GM23338 (cell line): ENCODE measurements around the gene SUCNR1. TPM values are rescaled to one million over a fixed set of nuclear protein-coding genes. Genes with fewer than 3 reads are reported as not detected.

Experiments used
- ATAC-seq: fragments of 200-7000 bp; cut with Tn5 transposase; 3 replicates; pipeline ENCODE4 v1.9.1; 2020
- DNase-seq: peaks from one replicate; pipeline ENCODE4 v3.0.0-alpha.2; 2015; ENCODE audit warnings: low spot score
- H2AFZ ChIP-seq: fragments of 200-600 bp; sonication (generic); 2 replicates; pipeline ENCODE4 v1.8.0; 2016; ENCODE audit warnings: antibody characterized with exemption, mild to moderate bottlenecking, moderate library complexity
- H3F3A ChIP-seq: fragments of 200-600 bp; sonication (generic); replicated peaks from 2 replicates; pipeline ENCODE4 v1.8.0; 2017; ENCODE audit warnings: antibody characterized with exemption, mixed run types, low read depth
- H3K27ac ChIP-seq: fragments of 200-600 bp; sonication (generic); 2 replicates; pipeline ENCODE4 v1.6.1; 2016; ENCODE audit warnings: low read depth
- H3K27me3 ChIP-seq: fragments of 200-600 bp; sonication (generic); 2 replicates; pipeline ENCODE4 v1.8.0; 2016; ENCODE audit warnings: mild to moderate bottlenecking, mixed run types, moderate library complexity; ENCODE audit not compliant: insufficient read depth
- H3K36me3 ChIP-seq: fragments of 200-600 bp; sonication (generic); 2 replicates; pipeline ENCODE4 v1.8.0; 2016; ENCODE audit warnings: mild to moderate bottlenecking; ENCODE audit not compliant: insufficient read depth
- H3K4me1 ChIP-seq: fragments of 200-600 bp; sonication (generic); 2 replicates; pipeline ENCODE4 v1.8.0; 2016; ENCODE audit warnings: mild to moderate bottlenecking, moderate library complexity; ENCODE audit not compliant: insufficient read depth
- H3K4me2 ChIP-seq: fragments of 200-600 bp; sonication (generic); 2 replicates; pipeline ENCODE4 v1.7.1; 2017; ENCODE audit warnings: mixed run types
- H3K4me3 ChIP-seq: fragments of 200-600 bp; sonication (generic); 2 replicates; pipeline ENCODE4 v1.6.1; 2016; ENCODE audit warnings: mixed run types
- H3K79me2 ChIP-seq: fragments of 200-600 bp; sonication (generic); replicated peaks from 2 replicates; pipeline ENCODE4 v1.8.0; 2017; ENCODE audit warnings: mild to moderate bottlenecking; ENCODE audit not compliant: insufficient read depth
- H3K9me2 ChIP-seq: fragments of 200-600 bp; sonication (generic); 2 replicates; pipeline ENCODE4 v1.8.0; 2017; ENCODE audit not compliant: insufficient read depth
- H4K20me1 ChIP-seq: fragments of 200-600 bp; sonication (generic); replicated peaks from 2 replicates; pipeline ENCODE4 v1.8.0; 2017; ENCODE audit warnings: mild to moderate bottlenecking; ENCODE audit not compliant: insufficient read depth
- H3K27ac Mint-ChIP-seq: 2 replicates; pipeline ENCODE4 v1.8.0; 2020; ENCODE audit warnings: inconsistent platforms, mild to moderate bottlenecking, moderate library complexity, mixed read lengths
- H3K27me3 Mint-ChIP-seq: 3 replicates; pipeline ENCODE4 v1.8.0; 2022; ENCODE audit warnings: low read depth, mild to moderate bottlenecking, moderate library complexity, mixed read lengths, inconsistent platforms; ENCODE audit not compliant: insufficient read depth, poor library complexity
- H3K36me3 Mint-ChIP-seq: 3 replicates; pipeline ENCODE4 v1.8.0; 2021; ENCODE audit warnings: low read depth, mild to moderate bottlenecking, inconsistent platforms, moderate library complexity, mixed read lengths
- H3K4me1 Mint-ChIP-seq: 3 replicates; pipeline ENCODE4 v1.8.0; 2020; ENCODE audit warnings: mild to moderate bottlenecking, inconsistent platforms, mixed read lengths
- H3K4me3 Mint-ChIP-seq: 3 replicates; pipeline ENCODE4 v1.8.0; 2021; ENCODE audit warnings: moderate library complexity, mild to moderate bottlenecking, inconsistent platforms, mixed read lengths
- H3K9me3 Mint-ChIP-seq: 3 replicates; pipeline ENCODE4 v1.8.0; 2020; ENCODE audit warnings: moderate library complexity, mild to moderate bottlenecking, inconsistent platforms, mixed read lengths
- CREB1 ChIP-seq: fragments of 250-450 bp; sonication (Bioruptor Pico); IDR thresholded peaks from 2 replicates; pipeline ENCODE4 v1.5.0; 2020; ENCODE audit warnings: low read depth, mild to moderate bottlenecking, moderate library complexity
- EZH2 ChIP-seq: fragments of 200-600 bp; sonication (generic); IDR thresholded peaks from one replicate; pipeline ENCODE4 v1.8.0; 2017; ENCODE audit warnings: antibody characterized with exemption, mild to moderate bottlenecking, low read depth; ENCODE audit not compliant: unreplicated experiment
- EZH2phosphoT487 ChIP-seq: fragments of 200-600 bp; sonication (generic); IDR thresholded peaks from one replicate; pipeline ENCODE4 v1.8.1; 2018; ENCODE audit warnings: antibody characterized with exemption; ENCODE audit not compliant: unreplicated experiment
- JUNB ChIP-seq: IDR thresholded peaks from one replicate; pipeline ENCODE4 v1.6.1; 2016; ENCODE audit warnings: antibody characterized with exemption; ENCODE audit not compliant: unreplicated experiment
- NANOG ChIP-seq: IDR thresholded peaks from 2 replicates; pipeline ENCODE4 v1.6.1; 2016; ENCODE audit warnings: antibody characterized with exemption, borderline replicate concordance
- POLR2AphosphoS5 ChIP-seq: IDR thresholded peaks from 2 replicates; pipeline ENCODE4 v1.6.1; 2016; ENCODE audit warnings: antibody characterized with exemption, low read depth
- ZNF114 ChIP-seq: fragments of 250-450 bp; sonication (Bioruptor Pico); IDR thresholded peaks from 2 replicates; pipeline ENCODE4 v1.5.0; 2020; ENCODE audit warnings: mild to moderate bottlenecking, moderate library complexity
- ZNF331 ChIP-seq: fragments of 250-450 bp; sonication (Bioruptor Pico); IDR thresholded peaks from 2 replicates; pipeline ENCODE4 v1.5.0; 2020; ENCODE audit warnings: low read depth, mild to moderate bottlenecking, moderate library complexity
- polyA plus RNA-seq: library from polyadenylated mRNA; unstranded; fragments of >200 nt; fragmentation: Nextera tagmentation; extraction: Ambion mirVana; gene quantifications from 2 replicates; pipeline ENCODE4 v1.2.1, GENCODE V29; 2016
- total RNA-seq: library from RNA; depleted of rRNA; stranded (reverse); fragments of >200 nt; shearing (Covaris generic); gene quantifications from 2 replicates; pipeline ENCODE4 v1.2.3, GENCODE V29; 2014
- TF ChIP-seq, protein P1 (sequence below), 2 experiments: fragments of 200-600 bp in 1 of 2; sonication (generic) in 1 of 2; conservative IDR thresholded peaks; 2 replicates each; pipeline versions ENCODE4 v1.5.1 to v1.6.1; 2016 to 2017; ENCODE audit warnings: antibody characterized with exemption in 2 of 2, low read depth in 2 of 2, mild to moderate bottlenecking in 2 of 2, moderate library complexity in 1 of 2
- TF ChIP-seq, protein P2 (sequence below): IDR thresholded peaks from 2 replicates; pipeline ENCODE4 v1.6.1; 2016; ENCODE audit warnings: antibody characterized with exemption
- TF ChIP-seq, protein P3 (sequence below): fragments of 250-450 bp; sonication (Bioruptor Pico); IDR thresholded peaks from 2 replicates; pipeline ENCODE4 v1.5.0; 2020; ENCODE audit warnings: mild to moderate bottlenecking, moderate library complexity

Gene SUCNR1
- total and polyA plus RNA-seq, 2 experiments from 2014 or later, result not detected

GRCh38 chr3:151891721-151892120 lies 18.3 kb downstream of the SUCNR1 start:
- Mint-ChIP-seq H3K27me3 (no peaks in the 10 kb centered on the region), H3K9me3 (no peaks in the 10 kb centered on the region), H3K4me1 (peaks cover 13% of the 10 kb centered on the region), H3K36me3 (no peaks in the 10 kb centered on the region), H3K4me3 (no peak overlapping the region), H3K27ac (no peak overlapping the region)
- no peak for ATAC-seq
- no peak for DNase-seq
- H2AFZ ChIP-seq, result no peak overlapping the region
- no peaks in the 10 kb centered on the region for H3K79me2 ChIP-seq
- no peak overlapping the region for H3K4me3 ChIP-seq
- H4K20me1 ChIP-seq, result no peaks in the 10 kb centered on the region
- no peaks in the 10 kb centered on the region for H3K36me3 ChIP-seq
- H3K4me2 ChIP-seq, result no peak overlapping the region
- no peaks in the 10 kb centered on the region for H3K27me3 ChIP-seq
- peaks cover 8% of the 10 kb centered on the region; the same call in 1 of the 2 replicates for H3K4me1 ChIP-seq
- TF ChIP-seq ZNF114 (CRISPR knock-in tag) (no peak), POLR2AphosphoS5 (no peak), NANOG (no peak), ZNF331 (no peak), JUNB (no peak), EZH2 (no peak), EZH2phosphoT487 (no peak), CREB1 (no peak)
- TF ChIP-seq, protein P1, sequence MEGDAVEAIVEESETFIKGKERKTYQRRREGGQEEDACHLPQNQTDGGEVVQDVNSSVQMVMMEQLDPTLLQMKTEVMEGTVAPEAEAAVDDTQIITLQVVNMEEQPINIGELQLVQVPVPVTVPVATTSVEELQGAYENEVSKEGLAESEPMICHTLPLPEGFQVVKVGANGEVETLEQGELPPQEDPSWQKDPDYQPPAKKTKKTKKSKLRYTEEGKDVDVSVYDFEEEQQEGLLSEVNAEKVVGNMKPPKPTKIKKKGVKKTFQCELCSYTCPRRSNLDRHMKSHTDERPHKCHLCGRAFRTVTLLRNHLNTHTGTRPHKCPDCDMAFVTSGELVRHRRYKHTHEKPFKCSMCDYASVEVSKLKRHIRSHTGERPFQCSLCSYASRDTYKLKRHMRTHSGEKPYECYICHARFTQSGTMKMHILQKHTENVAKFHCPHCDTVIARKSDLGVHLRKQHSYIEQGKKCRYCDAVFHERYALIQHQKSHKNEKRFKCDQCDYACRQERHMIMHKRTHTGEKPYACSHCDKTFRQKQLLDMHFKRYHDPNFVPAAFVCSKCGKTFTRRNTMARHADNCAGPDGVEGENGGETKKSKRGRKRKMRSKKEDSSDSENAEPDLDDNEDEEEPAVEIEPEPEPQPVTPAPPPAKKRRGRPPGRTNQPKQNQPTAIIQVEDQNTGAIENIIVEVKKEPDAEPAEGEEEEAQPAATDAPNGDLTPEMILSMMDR (conservative IDR thresholded peaks at IDR 0.05; ENCODE audit: low read depth in 2 of 2), result no peak
- TF ChIP-seq, protein P2, sequence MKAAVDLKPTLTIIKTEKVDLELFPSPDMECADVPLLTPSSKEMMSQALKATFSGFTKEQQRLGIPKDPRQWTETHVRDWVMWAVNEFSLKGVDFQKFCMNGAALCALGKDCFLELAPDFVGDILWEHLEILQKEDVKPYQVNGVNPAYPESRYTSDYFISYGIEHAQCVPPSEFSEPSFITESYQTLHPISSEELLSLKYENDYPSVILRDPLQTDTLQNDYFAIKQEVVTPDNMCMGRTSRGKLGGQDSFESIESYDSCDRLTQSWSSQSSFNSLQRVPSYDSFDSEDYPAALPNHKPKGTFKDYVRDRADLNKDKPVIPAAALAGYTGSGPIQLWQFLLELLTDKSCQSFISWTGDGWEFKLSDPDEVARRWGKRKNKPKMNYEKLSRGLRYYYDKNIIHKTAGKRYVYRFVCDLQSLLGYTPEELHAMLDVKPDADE, result no peak
- TF ChIP-seq, protein P3, sequence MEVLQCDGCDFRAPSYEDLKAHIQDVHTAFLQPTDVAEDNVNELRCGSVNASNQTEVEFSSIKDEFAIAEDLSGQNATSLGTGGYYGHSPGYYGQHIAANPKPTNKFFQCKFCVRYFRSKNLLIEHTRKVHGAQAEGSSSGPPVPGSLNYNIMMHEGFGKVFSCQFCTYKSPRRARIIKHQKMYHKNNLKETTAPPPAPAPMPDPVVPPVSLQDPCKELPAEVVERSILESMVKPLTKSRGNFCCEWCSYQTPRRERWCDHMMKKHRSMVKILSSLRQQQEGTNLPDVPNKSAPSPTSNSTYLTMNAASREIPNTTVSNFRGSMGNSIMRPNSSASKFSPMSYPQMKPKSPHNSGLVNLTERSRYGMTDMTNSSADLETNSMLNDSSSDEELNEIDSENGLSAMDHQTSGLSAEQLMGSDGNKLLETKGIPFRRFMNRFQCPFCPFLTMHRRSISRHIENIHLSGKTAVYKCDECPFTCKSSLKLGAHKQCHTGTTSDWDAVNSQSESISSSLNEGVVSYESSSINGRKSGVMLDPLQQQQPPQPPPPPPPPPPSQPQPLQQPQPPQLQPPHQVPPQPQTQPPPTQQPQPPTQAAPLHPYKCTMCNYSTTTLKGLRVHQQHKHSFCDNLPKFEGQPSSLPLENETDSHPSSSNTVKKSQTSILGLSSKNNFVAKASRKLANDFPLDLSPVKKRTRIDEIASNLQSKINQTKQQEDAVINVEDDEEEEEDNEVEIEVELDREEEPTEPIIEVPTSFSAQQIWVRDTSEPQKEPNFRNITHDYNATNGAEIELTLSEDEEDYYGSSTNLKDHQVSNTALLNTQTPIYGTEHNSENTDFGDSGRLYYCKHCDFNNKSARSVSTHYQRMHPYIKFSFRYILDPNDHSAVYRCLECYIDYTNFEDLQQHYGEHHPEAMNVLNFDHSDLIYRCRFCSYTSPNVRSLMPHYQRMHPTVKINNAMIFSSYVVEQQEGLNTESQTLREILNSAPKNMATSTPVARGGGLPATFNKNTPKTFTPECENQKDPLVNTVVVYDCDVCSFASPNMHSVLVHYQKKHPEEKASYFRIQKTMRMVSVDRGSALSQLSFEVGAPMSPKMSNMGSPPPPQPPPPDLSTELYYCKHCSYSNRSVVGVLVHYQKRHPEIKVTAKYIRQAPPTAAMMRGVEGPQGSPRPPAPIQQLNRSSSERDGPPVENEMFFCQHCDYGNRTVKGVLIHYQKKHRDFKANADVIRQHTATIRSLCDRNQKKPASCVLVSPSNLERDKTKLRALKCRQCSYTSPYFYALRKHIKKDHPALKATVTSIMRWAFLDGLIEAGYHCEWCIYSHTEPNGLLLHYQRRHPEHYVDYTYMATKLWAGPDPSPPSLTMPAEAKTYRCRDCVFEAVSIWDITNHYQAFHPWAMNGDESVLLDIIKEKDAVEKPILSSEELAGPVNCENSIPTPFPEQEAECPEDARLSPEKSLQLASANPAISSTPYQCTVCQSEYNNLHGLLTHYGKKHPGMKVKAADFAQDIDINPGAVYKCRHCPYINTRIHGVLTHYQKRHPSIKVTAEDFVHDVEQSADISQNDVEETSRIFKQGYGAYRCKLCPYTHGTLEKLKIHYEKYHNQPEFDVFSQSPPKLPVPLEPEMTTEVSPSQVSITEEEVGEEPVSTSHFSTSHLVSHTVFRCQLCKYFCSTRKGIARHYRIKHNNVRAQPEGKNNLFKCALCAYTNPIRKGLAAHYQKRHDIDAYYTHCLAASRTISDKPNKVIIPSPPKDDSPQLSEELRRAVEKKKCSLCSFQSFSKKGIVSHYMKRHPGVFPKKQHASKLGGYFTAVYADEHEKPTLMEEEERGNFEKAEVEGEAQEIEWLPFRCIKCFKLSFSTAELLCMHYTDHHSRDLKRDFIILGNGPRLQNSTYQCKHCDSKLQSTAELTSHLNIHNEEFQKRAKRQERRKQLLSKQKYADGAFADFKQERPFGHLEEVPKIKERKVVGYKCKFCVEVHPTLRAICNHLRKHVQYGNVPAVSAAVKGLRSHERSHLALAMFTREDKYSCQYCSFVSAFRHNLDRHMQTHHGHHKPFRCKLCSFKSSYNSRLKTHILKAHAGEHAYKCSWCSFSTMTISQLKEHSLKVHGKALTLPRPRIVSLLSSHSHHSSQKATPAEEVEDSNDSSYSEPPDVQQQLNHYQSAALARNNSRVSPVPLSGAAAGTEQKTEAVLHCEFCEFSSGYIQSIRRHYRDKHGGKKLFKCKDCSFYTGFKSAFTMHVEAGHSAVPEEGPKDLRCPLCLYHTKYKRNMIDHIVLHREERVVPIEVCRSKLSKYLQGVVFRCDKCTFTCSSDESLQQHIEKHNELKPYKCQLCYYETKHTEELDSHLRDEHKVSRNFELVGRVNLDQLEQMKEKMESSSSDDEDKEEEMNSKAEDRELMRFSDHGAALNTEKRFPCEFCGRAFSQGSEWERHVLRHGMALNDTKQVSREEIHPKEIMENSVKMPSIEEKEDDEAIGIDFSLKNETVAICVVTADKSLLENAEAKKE (CRISPR knock-in tag), result no peak
- no peak overlapping the region for H3K27ac ChIP-seq
- no peaks in the 10 kb centered on the region for H3F3A ChIP-seq
- H3K9me2 ChIP-seq, result no peaks in the 10 kb centered on the region
